ENCODE data around the gene MAST2.
"Not testable (repeated sequence)": the region's sequence is repeated elsewhere in the genome, so short reads cannot be mapped to it uniquely, and the experiment has no call there.

MAST2 gene

GRCh38 chr1:45930258-45931150 lies 127.1 kb downstream of the MAST2 start:
- no peak for FAIRE-seq

DNA sequence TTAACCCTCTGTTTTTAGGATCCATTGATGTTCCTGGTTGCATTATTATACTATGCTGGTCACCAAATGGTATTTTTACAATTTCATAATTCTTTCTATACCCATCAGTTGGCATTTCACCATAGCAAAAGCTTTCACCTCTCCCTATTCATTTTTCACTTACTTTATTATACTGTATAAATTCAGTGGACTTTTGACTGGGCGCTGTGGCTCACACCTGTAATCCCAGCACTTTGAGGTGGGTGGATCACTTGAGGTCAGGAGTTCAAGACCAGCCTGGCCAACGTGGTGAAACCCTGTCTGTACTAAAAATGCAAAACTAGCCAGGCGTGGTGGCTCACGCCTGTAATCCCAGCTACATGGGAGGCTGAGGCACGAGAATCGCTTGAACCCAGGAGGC lies 128.8 kb downstream of the MAST2 start:
- not testable (repeated sequence) for FAIRE-seq; DNase-seq (ENCODE audit: low spot score)

More at GRCh38 chr1:45930258-45931150, 127.1 kb downstream of the MAST2 start:
- no peak for DNase-seq (ENCODE audit: low spot score)

- FAIRE-seq (no peak), DNase-seq (ENCODE audit: low spot score) (no peak)
Measured at GRCh38 chr1:45934947-45935346, 131.5 kb downstream of the MAST2 start.

GRCh38 chr1:45938029-45938428 lies 134.6 kb downstream of the MAST2 start:
- FAIRE-seq = no peak
- DNase-seq (ENCODE audit: low spot score) = no peak

DNA sequence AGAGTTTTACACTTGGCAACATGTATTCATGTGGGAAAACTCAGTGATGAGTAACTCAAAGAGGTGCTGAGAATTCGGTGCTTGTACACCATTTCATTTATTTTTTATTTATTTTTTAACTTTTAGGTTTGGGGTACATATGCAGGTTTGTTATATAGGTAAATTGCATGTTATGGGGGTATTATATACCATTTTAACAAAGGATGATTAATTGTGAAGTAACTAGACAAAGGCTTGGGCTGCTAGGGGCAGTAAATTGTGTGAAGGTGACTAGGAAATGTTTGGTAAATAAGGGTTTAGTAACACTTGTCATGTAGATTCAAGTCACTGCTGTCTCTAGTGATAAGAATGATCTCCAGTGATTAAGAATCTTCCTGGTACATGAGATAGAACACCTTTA lies 139.0 kb downstream of the MAST2 start:
- DNase-seq (ENCODE audit: low spot score) (no peak), FAIRE-seq (no peak)

DNA sequence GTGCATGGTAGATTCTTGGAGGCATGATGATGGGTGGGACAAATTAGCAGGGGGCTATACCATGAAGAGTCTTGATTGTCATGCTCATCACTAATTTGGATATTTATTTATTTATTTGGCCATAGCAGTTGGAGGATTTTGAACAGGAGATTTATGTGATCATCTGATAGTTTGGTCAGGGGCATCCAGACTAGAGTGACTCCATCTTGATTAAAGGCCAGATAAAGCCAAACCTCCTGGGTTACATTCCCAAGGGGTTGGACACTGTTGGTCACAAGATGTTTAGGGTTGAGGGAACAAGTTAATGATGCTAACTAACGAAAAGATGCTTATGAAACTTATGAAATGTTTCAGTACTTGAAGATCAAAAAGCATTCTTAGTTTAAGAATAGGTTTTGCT lies 139.8 kb downstream of the MAST2 start:
- DNase-seq (ENCODE audit: low spot score) (no peak), FAIRE-seq (no peak)

- no peak for DNase-seq (ENCODE audit: low spot score)
- FAIRE-seq = no peak
Measured at GRCh38 chr1:45945426-45945825, 142.0 kb downstream of the MAST2 start.

DNA sequence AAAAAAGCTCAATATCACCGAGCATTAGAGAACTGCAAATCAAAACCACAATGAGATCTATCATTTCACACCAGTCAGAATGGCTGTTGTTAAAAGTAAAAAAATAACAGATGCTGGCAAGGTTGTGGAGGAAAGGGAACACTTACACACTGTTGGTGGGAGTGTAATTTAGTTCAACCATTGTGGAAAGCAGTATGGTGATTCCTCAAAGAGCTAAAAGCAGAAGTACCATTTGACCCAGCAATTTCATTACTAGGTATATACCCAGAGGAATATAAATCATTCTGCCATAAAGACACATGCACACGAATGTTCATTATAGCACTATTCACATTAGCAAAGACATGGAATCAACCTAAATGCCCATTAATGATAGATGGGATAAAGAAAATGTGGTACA lies 146.1 kb downstream of the MAST2 start:
- not testable (repeated sequence) for FAIRE-seq; DNase-seq (ENCODE audit: low spot score)

- no peak for FAIRE-seq
- no peak for DNase-seq (ENCODE audit: low spot score)
Measured at GRCh38 chr1:45952072-45952471, 148.7 kb downstream of the MAST2 start.

GRCh38 chr1:45953934-45954847 lies 150.8 kb downstream of the MAST2 start:
- DNase-seq (ENCODE audit: low spot score) = peak; percentile 77
- FAIRE-seq = peak; percentile 96

DNA sequence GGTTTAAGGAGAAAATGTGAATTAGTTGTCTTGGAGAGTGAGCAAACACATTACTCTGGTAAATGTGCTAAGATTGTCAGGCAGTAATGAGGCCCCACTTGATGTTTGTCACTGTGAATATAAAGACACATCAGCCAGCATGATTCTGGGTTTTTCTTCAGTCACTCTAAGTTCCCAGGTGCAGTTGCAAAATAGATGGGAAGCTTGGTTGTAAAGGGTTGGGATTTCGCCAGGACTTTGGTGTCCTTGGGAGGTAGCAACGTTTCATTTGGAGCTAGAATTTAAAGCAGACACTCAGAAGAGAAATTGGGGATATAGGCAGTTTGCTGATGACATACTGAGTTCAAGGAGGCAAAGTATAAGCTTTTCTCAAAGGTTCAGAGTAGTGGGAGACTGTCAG lies 154.3 kb downstream of the MAST2 start:
- no peak for DNase-seq (ENCODE audit: low spot score)
- no peak for FAIRE-seq

GRCh38 chr1:45958317-45958716 lies 154.9 kb downstream of the MAST2 start:
- DNase-seq (ENCODE audit: low spot score) = no peak
- no peak for FAIRE-seq

DNA sequence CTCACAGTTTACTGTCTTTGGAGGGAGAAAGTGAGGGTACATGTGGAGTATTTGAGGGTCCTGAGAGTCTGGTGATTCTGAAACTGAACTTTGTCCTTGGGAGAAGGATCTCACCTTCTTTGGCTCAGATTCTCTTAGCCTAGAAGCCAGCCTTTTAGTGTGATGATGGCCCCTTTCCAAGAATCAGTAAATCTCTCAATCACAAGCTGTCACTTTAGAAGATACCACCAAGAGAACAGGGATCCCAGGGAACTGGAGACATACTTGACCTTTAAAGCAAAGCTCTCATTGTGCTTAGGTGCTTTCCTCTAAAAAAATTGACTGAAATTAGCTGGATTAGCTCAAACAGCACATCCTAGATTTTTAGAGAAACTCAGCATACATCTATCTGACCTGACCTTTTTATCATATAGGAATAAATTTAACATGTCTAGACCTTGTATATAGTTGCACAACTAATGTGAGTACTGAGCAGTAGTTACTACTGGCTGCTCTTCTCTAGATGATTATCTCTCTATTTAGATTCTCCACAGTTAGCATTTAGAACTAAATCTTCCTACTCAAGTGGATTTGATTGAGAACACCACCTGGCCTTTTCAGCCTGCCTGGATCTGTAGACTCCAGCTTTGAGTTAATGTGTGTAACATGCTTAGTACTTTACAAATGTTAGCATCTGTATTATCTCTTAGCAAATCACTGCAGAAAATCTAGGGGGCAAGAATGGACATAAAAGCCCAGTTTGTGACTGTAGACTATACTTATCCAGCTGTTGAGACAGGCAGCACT lies 157.7 kb downstream of the MAST2 start:
- DNase-seq (ENCODE audit: low spot score) (no peak), FAIRE-seq (no peak)

DNA sequence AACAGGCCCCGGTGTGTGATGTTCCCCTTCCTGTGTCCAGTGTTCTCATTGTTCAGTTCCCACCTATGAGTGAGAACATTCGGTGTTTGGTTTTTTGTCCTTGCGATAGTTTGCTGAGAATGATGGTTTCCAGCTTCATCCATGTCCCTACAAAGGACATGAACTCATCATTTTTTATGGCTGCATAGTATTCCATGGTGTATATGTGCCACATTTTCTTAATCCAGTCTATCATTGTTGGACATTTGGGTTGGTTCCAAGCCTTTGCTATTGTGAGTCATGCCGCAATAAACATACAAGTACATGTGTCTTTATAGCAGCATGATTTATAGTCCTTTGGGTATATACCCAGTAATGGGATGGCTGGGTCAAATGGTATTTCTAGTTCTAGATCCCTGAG lies 158.5 kb downstream of the MAST2 start:
- not testable (repeated sequence) for FAIRE-seq; DNase-seq (ENCODE audit: low spot score)

- DNase-seq (ENCODE audit: low spot score) (no peak), FAIRE-seq (no peak)
Measured at GRCh38 chr1:45968941-45969666, 165.7 kb downstream of the MAST2 start.

- DNase-seq (ENCODE audit: low spot score) (no peak), FAIRE-seq (no peak)
Measured at GRCh38 chr1:45969866-45970265, 166.5 kb downstream of the MAST2 start.

- no peak for FAIRE-seq
Measured at GRCh38 chr1:45971335-45971734, 167.9 kb downstream of the MAST2 start.

DNA sequence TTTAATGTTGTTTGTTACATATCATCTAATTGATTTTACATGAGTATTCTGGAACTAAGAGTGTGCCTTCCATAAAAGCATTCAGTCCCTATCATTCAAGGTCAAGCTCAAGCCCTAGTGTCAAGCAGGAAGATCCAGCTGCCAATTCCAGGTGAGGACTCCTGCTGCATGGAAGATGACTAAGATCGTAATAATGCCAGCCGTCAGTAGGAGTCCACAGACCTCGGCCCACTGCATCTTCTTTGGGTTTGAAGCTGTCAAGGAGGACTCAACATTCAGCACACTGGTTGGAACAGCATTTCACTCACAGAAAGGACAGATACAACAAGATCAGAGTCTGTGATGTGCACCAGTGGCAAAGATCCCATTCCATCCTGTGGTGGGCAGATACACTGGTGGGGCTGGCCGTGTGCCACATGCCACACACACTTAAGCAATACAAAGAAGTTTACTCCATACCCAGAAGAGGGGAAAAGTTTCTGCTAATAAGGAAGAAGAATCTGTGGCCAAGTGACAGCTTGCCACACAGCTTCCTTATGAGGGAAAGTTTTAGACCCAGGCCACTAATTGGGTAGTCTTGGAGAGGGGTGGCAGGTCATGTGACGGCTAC lies 168.6 kb downstream of the MAST2 start:
- no peak for FAIRE-seq
- no peak for DNase-seq (ENCODE audit: low spot score)

More at GRCh38 chr1:45971335-45971734, 167.9 kb downstream of the MAST2 start:
- no peak for DNase-seq (ENCODE audit: low spot score)

DNA sequence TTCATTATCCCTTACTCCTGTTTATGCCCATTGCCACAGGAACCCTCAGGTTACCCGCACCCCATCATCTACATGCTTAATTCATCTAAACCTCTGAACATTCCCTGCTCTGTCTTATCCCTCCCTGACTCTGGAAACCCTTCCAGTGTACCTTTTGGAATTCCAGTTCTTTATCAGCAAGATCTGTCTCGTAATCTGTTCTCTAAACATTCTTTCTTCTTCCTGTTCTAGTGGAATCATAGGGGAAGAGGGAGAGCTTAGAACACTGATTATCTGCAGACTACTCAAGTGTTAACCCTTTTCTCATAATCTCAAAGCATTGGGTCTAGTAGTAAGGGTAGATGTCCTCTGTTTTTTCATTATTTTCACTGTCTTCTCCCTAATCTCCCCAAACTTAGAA lies 169.2 kb downstream of the MAST2 start:
- DNase-seq (ENCODE audit: low spot score) (no peak), FAIRE-seq (no peak)

DNA sequence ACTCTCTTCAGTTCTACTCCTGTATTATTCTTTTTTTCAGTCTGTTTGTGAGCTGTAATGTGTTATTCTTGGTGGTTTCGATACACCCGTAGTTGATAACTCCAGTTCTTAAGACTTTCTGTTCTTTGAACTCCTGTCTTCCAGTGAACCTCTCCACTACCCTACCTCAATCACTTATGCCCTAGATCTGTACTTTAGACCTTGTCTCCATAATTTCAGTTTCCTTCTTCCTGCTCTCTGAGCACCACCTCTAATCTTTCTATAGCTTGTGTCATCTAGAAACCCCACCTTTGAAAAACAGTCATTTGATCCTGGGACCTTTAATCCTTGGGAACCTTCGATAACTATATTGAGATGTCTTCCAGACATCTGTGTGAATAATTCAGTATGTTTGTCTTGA lies 169.7 kb downstream of the MAST2 start:
- no peak for FAIRE-seq
- DNase-seq (ENCODE audit: low spot score) = no peak

Data from RCC 7860 (cell line).